HEK293 (cell line): ENCODE results near the gene ZFP92.
"Not testable (repeated sequence)": the region's sequence is repeated elsewhere in the genome, so short reads cannot be mapped to it uniquely, and the experiment has no call there.

Experiments used
- CTCF ChIA-PET: fragments of 350-600 bp; formaldehyde crosslinking; extraction: SDS; loops from one replicate; lab custom pipeline; 2021; ENCODE audit warnings: antibody characterized with exemption; lab: Yijun Ruan, JAX
- POLR2A ChIA-PET: fragments of 300-600 bp; formaldehyde crosslinking; extraction: SDS; loops from one replicate; lab custom pipeline; 2020; ENCODE audit warnings: antibody characterized with exemption, inconsistent platforms; lab: Yijun Ruan, JAX
- H3K27ac ChIP-seq: fragments of 200-500 bp; sonication (Bioruptor generic); 2 replicates; pipeline ENCODE4 v1.5.1; 2014; ENCODE audit warnings: low read depth, low read length, control low read depth, inconsistent platforms; ENCODE audit errors: extremely low read depth
- H3K36me3 ChIP-seq, 2 experiments: fragments of 200-500 bp in 1 of 2; sonication (Bioruptor generic) in 1 of 2; 1 replicate in 1 of 2; 2 replicates in 1 of 2; pipeline ENCODE4 v1.5.1; 2014 to 2017; ENCODE audit warnings: inconsistent platforms in 2 of 2, low read length in 2 of 2; ENCODE audit not compliant: control insufficient read depth in 2 of 2, insufficient read depth in 1 of 2
- H3K4me1 ChIP-seq: fragments of 200-500 bp; sonication (Bioruptor generic); 2 replicates; pipeline ENCODE4 v1.5.1; 2014; ENCODE audit warnings: mild to moderate bottlenecking, low read length, inconsistent platforms; ENCODE audit not compliant: control insufficient read depth, insufficient read depth
- H3K4me3 ChIP-seq: 2 replicates; pipeline ENCODE4 v1.5.1; 2011; ENCODE audit warnings: low read depth, mild to moderate bottlenecking, control low read depth, low read length, moderate library complexity
- H3K9me3 ChIP-seq: fragments of 200-500 bp; sonication (Bioruptor generic); 2 replicates; pipeline ENCODE4 v1.5.1; 2014; ENCODE audit warnings: low read depth, low read length, inconsistent platforms; ENCODE audit not compliant: control insufficient read depth, insufficient read depth
- IKZF3 ChIP-seq: fragments of 450-650 bp; IDR thresholded peaks from 2 replicates; pipeline ENCODE4 v1.5.0; 2018; ENCODE audit warnings: missing biosample characterization, mild to moderate bottlenecking, missing genetic modification characterization, moderate library complexity
- MYNN ChIP-seq: fragments of 450-650 bp; formaldehyde crosslinking; IDR thresholded peaks from 2 replicates; pipeline ENCODE4 v1.5.1; 2016; ENCODE audit warnings: missing biosample characterization, missing genetic modification characterization, borderline replicate concordance
- OSR2 ChIP-seq: fragments of 450-650 bp; formaldehyde crosslinking; IDR thresholded peaks from 2 replicates; pipeline ENCODE4 v1.5.1; 2016; ENCODE audit warnings: missing biosample characterization, missing genetic modification characterization
- TRIM28 ChIP-seq: IDR thresholded peaks from 2 replicates; pipeline ENCODE4 v1.6.1; 2011; ENCODE audit warnings: low read length, control low read depth, borderline replicate concordance
- WT1 ChIP-seq: fragments of 450-650 bp; formaldehyde crosslinking; IDR thresholded peaks from 2 replicates; pipeline ENCODE4 v1.5.1; 2016; ENCODE audit warnings: missing biosample characterization, missing genetic modification characterization
- ZBTB20 ChIP-seq: fragments of 450-650 bp; formaldehyde crosslinking; IDR thresholded peaks from 2 replicates; pipeline ENCODE4 v1.5.1; 2016; ENCODE audit warnings: missing biosample characterization, missing genetic modification characterization
- ZIC2 ChIP-seq: fragments of 450-650 bp; formaldehyde crosslinking; IDR thresholded peaks from 2 replicates; pipeline ENCODE4 v1.5.1; 2016; ENCODE audit warnings: missing biosample characterization, missing genetic modification characterization
- ZNF114 ChIP-seq: fragments of 450-650 bp; formaldehyde crosslinking; IDR thresholded peaks from 2 replicates; pipeline ENCODE4 v1.5.0; 2017; ENCODE audit warnings: missing biosample characterization, missing genetic modification characterization
- ZNF266 ChIP-seq: fragments of 450-650 bp; formaldehyde crosslinking; IDR thresholded peaks from 2 replicates; pipeline ENCODE4 v1.5.1; 2016; ENCODE audit warnings: missing biosample characterization, missing genetic modification characterization, low read depth
- ZNF394 ChIP-seq: fragments of 450-650 bp; formaldehyde crosslinking; IDR thresholded peaks from 2 replicates; pipeline ENCODE4 v1.5.1; 2016; ENCODE audit warnings: missing biosample characterization, missing genetic modification characterization, mild to moderate bottlenecking, moderate library complexity, borderline replicate concordance
- ZNF510 ChIP-seq: fragments of 450-650 bp; formaldehyde crosslinking; IDR thresholded peaks from 2 replicates; pipeline ENCODE4 v1.5.1; 2018; ENCODE audit warnings: mild to moderate bottlenecking, missing genetic modification characterization, missing biosample characterization; ENCODE audit not compliant: insufficient replicate concordance
- ZNF514 ChIP-seq: fragments of 450-650 bp; formaldehyde crosslinking; IDR thresholded peaks from 2 replicates; pipeline ENCODE4 v1.5.1; 2016; ENCODE audit warnings: missing biosample characterization, missing genetic modification characterization
- ZNF521 ChIP-seq: fragments of 450-650 bp; formaldehyde crosslinking; IDR thresholded peaks from 2 replicates; pipeline ENCODE4 v1.5.1; 2017; ENCODE audit warnings: missing biosample characterization, mild to moderate bottlenecking, missing genetic modification characterization
- ZNF585B ChIP-seq: fragments of 450-650 bp; formaldehyde crosslinking; IDR thresholded peaks from 2 replicates; pipeline ENCODE4 v1.5.1; 2016; ENCODE audit warnings: missing biosample characterization, missing genetic modification characterization
- ZNF768 ChIP-seq: fragments of 450-650 bp; formaldehyde crosslinking; IDR thresholded peaks from 2 replicates; pipeline ENCODE4 v1.5.1; 2018; ENCODE audit warnings: missing biosample characterization, mild to moderate bottlenecking, missing genetic modification characterization
- TF ChIP-seq, protein P1 (sequence below): fragments of 450-650 bp; formaldehyde crosslinking; IDR thresholded peaks from 2 replicates; pipeline ENCODE4 v1.5.1; 2017; ENCODE audit warnings: missing biosample characterization, missing genetic modification characterization
- TF ChIP-seq, protein P2 (sequence below): fragments of 450-650 bp; formaldehyde crosslinking; IDR thresholded peaks from 2 replicates; pipeline ENCODE4 v1.5.1; 2016; ENCODE audit warnings: missing biosample characterization, missing genetic modification characterization

ZFP92 gene

DNA sequence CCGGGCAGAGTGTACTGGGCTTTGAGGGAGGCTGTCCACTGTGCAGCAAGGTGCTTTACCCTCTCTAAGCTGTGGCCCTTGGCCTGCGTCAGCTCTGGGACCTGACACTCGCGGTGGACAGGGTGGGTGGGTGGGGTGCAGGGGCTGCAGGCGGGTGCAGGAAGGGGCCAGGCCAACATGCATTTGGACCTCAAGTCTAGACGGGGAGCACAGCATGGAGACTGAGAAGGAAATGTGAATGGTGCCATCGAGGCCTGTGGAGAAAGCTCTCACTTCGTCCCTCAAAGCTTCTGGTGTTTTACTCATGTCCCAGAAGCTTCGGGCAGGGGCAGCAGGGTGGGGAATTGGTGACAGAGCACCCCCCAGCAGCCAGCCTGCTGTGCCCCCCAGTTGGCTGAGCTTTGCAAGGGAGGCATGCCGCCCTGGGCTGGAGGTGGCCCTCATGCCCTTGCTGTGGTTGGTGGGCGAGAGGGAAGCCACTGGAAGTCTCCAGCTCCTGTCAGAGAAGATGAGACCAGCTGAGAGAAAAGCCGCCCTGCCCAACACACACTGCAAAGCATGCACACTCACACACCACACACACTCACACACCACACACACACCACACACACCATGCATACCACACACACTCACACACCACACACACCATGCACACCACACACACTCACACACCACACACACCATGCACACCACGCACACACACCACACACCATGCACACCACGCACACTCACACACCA, 22.4 kb upstream of the ZFP92 start:
- H3K4me1 ChIP-seq: no peaks in the 10 kb centered on the region
- ChIA-PET POLR2A (no interaction called here), CTCF (interaction anchor here (1.6 kb wide), 1 partner anchor 14 kb away, joined by 3 read pairs; no protein-coding TSS in a partner anchor)
- H3K9me3 ChIP-seq: no peaks in the 10 kb centered on the region
- H3K36me3 ChIP-seq: no peaks in the 10 kb centered on the region
- TF ChIP-seq, protein P1, sequence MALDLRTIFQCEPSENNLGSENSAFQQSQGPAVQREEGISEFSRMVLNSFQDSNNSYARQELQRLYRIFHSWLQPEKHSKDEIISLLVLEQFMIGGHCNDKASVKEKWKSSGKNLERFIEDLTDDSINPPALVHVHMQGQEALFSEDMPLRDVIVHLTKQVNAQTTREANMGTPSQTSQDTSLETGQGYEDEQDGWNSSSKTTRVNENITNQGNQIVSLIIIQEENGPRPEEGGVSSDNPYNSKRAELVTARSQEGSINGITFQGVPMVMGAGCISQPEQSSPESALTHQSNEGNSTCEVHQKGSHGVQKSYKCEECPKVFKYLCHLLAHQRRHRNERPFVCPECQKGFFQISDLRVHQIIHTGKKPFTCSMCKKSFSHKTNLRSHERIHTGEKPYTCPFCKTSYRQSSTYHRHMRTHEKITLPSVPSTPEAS (tag by site-specific recombination): peak; percentile 54
- TF ChIP-seq ZBTB20 (tag by site-specific recombination): no peak
- no peak for TF ChIP-seq WT1 (tag by site-specific recombination)
- no peak for TF ChIP-seq ZNF394 (tag by site-specific recombination)
- no peak for TF ChIP-seq TRIM28
- no peak for TF ChIP-seq MYNN (tag by site-specific recombination)
- no peak for TF ChIP-seq ZNF521 (tag by site-specific recombination)
- no peak overlapping the region for H3K4me3 ChIP-seq
- H3K27ac ChIP-seq: no peak overlapping the region

DNA sequence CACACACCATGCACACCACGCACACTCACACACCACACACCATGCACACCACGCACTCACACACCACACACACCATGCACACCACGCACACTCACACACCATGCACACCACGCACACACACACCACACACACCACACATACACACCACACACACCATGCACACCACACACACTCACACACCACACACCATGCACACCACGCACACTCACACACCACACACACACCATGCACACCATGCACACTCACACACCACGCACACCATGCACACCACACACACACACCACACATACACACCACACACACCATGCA, 21.9 kb upstream of the ZFP92 start:
- POLR2A ChIA-PET, H3K9me3 ChIP-seq, H3K36me3 ChIP-seq, H3K4me1 ChIP-seq, H3K4me3 ChIP-seq, H3K27ac ChIP-seq, CTCF ChIA-PET: not testable (repeated sequence)
- TF ChIP-seq, protein P2, sequence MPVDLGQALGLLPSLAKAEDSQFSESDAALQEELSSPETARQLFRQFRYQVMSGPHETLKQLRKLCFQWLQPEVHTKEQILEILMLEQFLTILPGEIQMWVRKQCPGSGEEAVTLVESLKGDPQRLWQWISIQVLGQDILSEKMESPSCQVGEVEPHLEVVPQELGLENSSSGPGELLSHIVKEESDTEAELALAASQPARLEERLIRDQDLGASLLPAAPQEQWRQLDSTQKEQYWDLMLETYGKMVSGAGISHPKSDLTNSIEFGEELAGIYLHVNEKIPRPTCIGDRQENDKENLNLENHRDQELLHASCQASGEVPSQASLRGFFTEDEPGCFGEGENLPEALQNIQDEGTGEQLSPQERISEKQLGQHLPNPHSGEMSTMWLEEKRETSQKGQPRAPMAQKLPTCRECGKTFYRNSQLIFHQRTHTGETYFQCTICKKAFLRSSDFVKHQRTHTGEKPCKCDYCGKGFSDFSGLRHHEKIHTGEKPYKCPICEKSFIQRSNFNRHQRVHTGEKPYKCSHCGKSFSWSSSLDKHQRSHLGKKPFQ (tag by site-specific recombination): peak; percentile 63

DNA sequence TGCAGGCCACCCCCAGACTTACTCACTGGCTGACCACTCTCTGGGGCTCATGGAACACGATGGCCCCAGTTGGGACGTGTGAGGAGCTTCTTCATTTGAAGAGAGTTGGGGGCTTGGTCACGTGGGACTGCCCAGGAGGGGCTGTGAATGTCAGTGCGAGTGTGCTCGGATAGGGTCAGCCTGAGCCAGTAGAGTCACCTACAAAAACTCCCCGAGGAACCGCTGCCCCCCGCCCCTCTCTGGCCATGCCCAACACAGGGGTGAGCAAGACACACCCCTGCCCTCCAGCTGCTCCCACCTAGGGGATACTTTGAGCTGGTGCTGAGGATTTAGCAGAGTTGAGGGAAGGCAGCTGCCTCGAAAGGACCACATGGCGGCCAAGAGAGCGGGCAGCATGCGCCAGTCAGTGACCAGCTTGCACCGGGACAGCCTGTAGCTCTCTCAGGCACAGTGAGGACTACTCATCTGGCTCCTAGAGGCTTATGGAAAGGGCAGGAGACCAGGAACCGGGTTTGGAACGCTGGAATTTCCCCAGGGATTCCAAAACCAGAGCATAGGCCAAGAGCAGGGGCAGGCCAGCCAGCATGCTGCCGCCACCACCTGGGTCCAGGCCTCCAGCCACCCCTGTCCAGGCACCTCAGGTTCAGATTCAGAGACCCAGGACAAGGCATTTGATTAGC, 18.5 kb upstream of the ZFP92 start:
- TF ChIP-seq ZNF768 (tag by site-specific recombination) (no peak), ZNF510 (tag by site-specific recombination) (no peak), ZNF114 (no peak), OSR2 (tag by site-specific recombination) (no peak), ZNF585B (tag by site-specific recombination) (no peak), ZNF266 (tag by site-specific recombination) (no peak), IKZF3 (tag by site-specific recombination) (no peak), ZNF521 (tag by site-specific recombination) (no peak), ZIC2 (no peak), ZNF514 (no peak)
- ChIA-PET CTCF (interaction anchor here (0.6 kb wide), 1 partner anchor 364 kb away, joined by 3 read pairs; no protein-coding TSS in a partner anchor), POLR2A (no interaction called here)

More for the DNA sequence above, 18.5 kb upstream of the ZFP92 start:
- Histone ChIP-seq H3K36me3 (no peaks in the 10 kb centered on the region), H3K4me3 (no peak overlapping the region), H3K27ac (no peak overlapping the region), H3K9me3 (no peaks in the 10 kb centered on the region), H3K4me1 (no peaks in the 10 kb centered on the region)
